Chondrocyte (in vitro differentiated cells): Measurements from ENCODE around the gene OLFML2B. TPM values are rescaled to one million over a fixed set of nuclear protein-coding genes. Genes with fewer than 3 reads are reported as not detected.

ENCODE experiments used
- DNase-seq: peaks from one replicate; pipeline ENCODE4 v3.0.0; 2021; ENCODE audit warnings: mixed read lengths, low spot score
- H3K27ac Mint-ChIP-seq: one replicate; pipeline ENCODE4 v1.8.0; 2021; ENCODE audit warnings: mild to moderate bottlenecking, moderate library complexity, mixed read lengths; ENCODE audit not compliant: unreplicated experiment
- H3K27me3 Mint-ChIP-seq: 2 replicates; pipeline ENCODE4 v1.8.0; 2021; ENCODE audit warnings: low read depth, mixed read lengths
- H3K36me3 Mint-ChIP-seq: 2 replicates; pipeline ENCODE4 v1.8.0; 2021; ENCODE audit warnings: low read depth, mixed read lengths
- H3K4me1 Mint-ChIP-seq: 2 replicates; pipeline ENCODE4 v1.8.0; 2021; ENCODE audit warnings: low read depth, mild to moderate bottlenecking, mixed read lengths
- H3K4me3 Mint-ChIP-seq: one replicate; pipeline ENCODE4 v1.8.0; 2021; ENCODE audit warnings: mild to moderate bottlenecking, moderate library complexity, mixed read lengths; ENCODE audit not compliant: unreplicated experiment
- H3K9me3 Mint-ChIP-seq: 2 replicates; pipeline ENCODE4 v1.8.0; 2021; ENCODE audit warnings: low read depth, mixed read lengths
- total RNA-seq: library from RNA; stranded (reverse); gene quantifications from 3 replicates; pipeline ENCODE4 v1.2.1, GENCODE V29; 2021
- TF ChIP-seq, protein P1 (sequence below): fragments of 200-600 bp; sonication (generic); IDR thresholded peaks from 2 replicates; pipeline ENCODE4 v1.5.0; 2021; ENCODE audit warnings: antibody characterized with exemption, mild to moderate bottlenecking, moderate library complexity

The OLFML2B gene
- total RNA-seq, 1 donor from 2014 or later, result 120 TPM

- no peak for DNase-seq
- no peaks in the 10 kb centered on the region for H3K36me3 Mint-ChIP-seq
- no peaks in the 10 kb centered on the region for H3K27me3 Mint-ChIP-seq
- no peak overlapping the region for H3K27ac Mint-ChIP-seq
- TF ChIP-seq, protein P1, sequence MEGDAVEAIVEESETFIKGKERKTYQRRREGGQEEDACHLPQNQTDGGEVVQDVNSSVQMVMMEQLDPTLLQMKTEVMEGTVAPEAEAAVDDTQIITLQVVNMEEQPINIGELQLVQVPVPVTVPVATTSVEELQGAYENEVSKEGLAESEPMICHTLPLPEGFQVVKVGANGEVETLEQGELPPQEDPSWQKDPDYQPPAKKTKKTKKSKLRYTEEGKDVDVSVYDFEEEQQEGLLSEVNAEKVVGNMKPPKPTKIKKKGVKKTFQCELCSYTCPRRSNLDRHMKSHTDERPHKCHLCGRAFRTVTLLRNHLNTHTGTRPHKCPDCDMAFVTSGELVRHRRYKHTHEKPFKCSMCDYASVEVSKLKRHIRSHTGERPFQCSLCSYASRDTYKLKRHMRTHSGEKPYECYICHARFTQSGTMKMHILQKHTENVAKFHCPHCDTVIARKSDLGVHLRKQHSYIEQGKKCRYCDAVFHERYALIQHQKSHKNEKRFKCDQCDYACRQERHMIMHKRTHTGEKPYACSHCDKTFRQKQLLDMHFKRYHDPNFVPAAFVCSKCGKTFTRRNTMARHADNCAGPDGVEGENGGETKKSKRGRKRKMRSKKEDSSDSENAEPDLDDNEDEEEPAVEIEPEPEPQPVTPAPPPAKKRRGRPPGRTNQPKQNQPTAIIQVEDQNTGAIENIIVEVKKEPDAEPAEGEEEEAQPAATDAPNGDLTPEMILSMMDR, result no peak
- H3K9me3 Mint-ChIP-seq, result no peaks in the 10 kb centered on the region
- H3K4me1 Mint-ChIP-seq, result peaks cover 23% of the 10 kb centered on the region
- no peak overlapping the region for H3K4me3 Mint-ChIP-seq
These were observed 12.5 kb upstream of the OLFML2B start for GRCh38 chr1:162036163-162036562.

DNA sequence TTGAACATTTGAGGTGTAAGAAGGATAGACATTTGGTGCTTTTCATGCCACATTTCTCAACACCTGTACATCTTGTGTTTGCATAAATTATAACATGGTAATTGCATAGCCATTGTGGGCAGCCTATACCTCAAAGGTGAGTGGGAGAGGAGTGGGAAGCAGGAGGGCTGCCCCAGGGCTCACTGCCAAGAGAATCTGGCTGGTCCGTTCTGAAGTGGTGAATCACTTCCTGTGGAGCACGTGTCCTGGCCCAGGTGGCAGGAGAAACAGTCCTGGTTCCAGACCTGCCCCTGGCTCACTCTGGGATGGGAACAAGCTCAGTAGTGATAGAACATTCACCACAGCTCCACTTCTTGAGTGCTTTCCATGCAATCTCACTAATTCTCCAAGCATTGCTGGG is 11.6 kb upstream of the OLFML2B start:
- Mint-ChIP-seq H3K9me3 (no peaks in the 10 kb centered on the region), H3K36me3 (no peaks in the 10 kb centered on the region), H3K4me3 (no peak overlapping the region), H3K27me3 (no peaks in the 10 kb centered on the region), H3K4me1 (peaks cover 23% of the 10 kb centered on the region), H3K27ac (no peak overlapping the region)
- TF ChIP-seq, protein P1, result no peak
- DNase-seq, result no peak

DNA sequence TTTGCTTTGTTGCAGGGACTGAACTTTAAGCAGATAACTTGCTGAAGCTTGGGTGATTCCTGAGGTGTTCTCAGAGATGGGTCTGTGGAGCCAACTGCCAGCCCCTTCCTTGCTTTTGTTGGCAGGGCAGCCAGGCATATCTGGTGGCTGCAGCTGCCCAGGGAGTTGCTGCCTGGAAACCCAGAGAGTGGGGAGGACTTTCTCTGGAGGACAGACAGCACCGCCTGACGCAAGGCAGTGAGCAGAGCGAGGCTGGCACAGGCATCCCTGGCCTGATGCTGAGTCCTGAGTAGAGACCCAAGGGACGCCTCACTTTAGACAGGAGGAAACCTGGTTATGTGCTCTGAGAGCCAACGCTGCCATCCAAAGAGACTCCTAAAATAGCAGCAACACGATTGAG is 9.8 kb upstream of the OLFML2B start:
- no peaks in the 10 kb centered on the region for H3K36me3 Mint-ChIP-seq
- no peaks in the 10 kb centered on the region for H3K27me3 Mint-ChIP-seq
- H3K4me3 Mint-ChIP-seq, result peak overlapping the region; percentile 14
- peaks cover 25% of the 10 kb centered on the region for H3K4me1 Mint-ChIP-seq
- TF ChIP-seq, protein P1, result no peak
- no peak for DNase-seq
- H3K27ac Mint-ChIP-seq, result peak overlapping the region; percentile 62
- H3K9me3 Mint-ChIP-seq, result no peaks in the 10 kb centered on the region

- Mint-ChIP-seq H3K4me1 (peaks cover 20% of the 10 kb centered on the region), H3K4me3 (no peak overlapping the region), H3K9me3 (peaks cover 7% of the 10 kb centered on the region), H3K27me3 (no peaks in the 10 kb centered on the region), H3K36me3 (peaks cover 4% of the 10 kb centered on the region), H3K27ac (no peak overlapping the region)
- TF ChIP-seq, protein P1, result no peak
- DNase-seq, result no peak
These were observed 7.2 kb upstream of the OLFML2B start for GRCh38 chr1:162030759-162031280.

GRCh38 chr1:162029157-162029556 is 5.5 kb upstream of the OLFML2B start:
- Mint-ChIP-seq H3K9me3 (peaks cover 7% of the 10 kb centered on the region), H3K4me1 (peaks cover 20% of the 10 kb centered on the region), H3K27ac (no peak overlapping the region), H3K27me3 (no peaks in the 10 kb centered on the region), H3K36me3 (peaks cover 4% of the 10 kb centered on the region), H3K4me3 (no peak overlapping the region)
- TF ChIP-seq, protein P1, result no peak
- DNase-seq, result no peak
